Peyer's patch (tissue), 4 donors: ENCODE data around the gene ADARB1.

Experiments used
- CTCF ChIP-seq, 6 experiments: fragments of 450-650 bp in 4 of 6; fragments of 200-600 bp in 2 of 6; sonication (generic) in 1 of 6; IDR thresholded peaks; one replicate each; pipeline ENCODE4 v1.5.1; 2017 to 2019; ENCODE audit warnings: antibody characterized with exemption in 6 of 6, mild to moderate bottlenecking in 3 of 6, moderate library complexity in 1 of 6
- POLR2A ChIP-seq, 2 donors: fragments of 450-650 bp; IDR thresholded peaks; one replicate each; pipeline ENCODE4 v1.5.1; 2017; ENCODE audit warnings: antibody characterized with exemption in 2 of 2, mild to moderate bottlenecking in 2 of 2, moderate library complexity in 2 of 2

GRCh38 chr21:45056296-45056904 is 18.0 kb upstream of the ADARB1 start:
- TF ChIP-seq CTCF (IDR thresholded peaks at IDR 0.05) (no peak), POLR2A (IDR thresholded peaks at IDR 0.05) (no peak)
